ENCODE data around the gene ITIH4. TPM values are rescaled to one million over a fixed set of nuclear protein-coding genes. Genes with fewer than 3 reads are reported as not detected.
A peak's percentile ranks its signal among the peaks of the same experiment; 100 is the strongest.

ITIH4 gene
- total and polyA plus RNA-seq, 4 donors: 4.5 to 33.8 (median 12.0) TPM

GRCh38 chr3:52871761-52872160 lies 41.3 kb upstream of the ITIH4 start:
- Histone ChIP-seq H3K9ac (ENCODE audit: insufficient read depth in 1 of 2, low read length in 2 of 2) (no peak overlapping the region), H3K27ac (ENCODE audit: low read depth in 1 of 2, low read length in 1 of 2) (no peak overlapping the region), H3K9me3 (ENCODE audit: control insufficient read depth in 4 of 4, insufficient read depth in 3 of 4, low read length in 3 of 4) (no peaks in the 10 kb centered on the region), H3K4me1 (ENCODE audit: control insufficient read depth in 5 of 5, insufficient read depth in 5 of 5, low read length in 5 of 5) (peaks cover 0 to 2% (median 0%) of the 10 kb centered on the region in 5 donors), H3K27me3 (ENCODE audit: control insufficient read depth in 3 of 3, insufficient read depth in 3 of 3, low read length in 2 of 3) (no peaks in the 10 kb centered on the region), H3K36me3 (ENCODE audit: control insufficient read depth in 4 of 4, insufficient read depth in 4 of 4, low read length in 4 of 4) (peaks cover 0 to 2% (median 0%) of the 10 kb centered on the region in 4 donors), H3K4me3 (no peak overlapping the region)
- WGBS, 2 donors: 74 to 77% methylated on average over 9 of the region's 9 CpGs
- ATAC-seq (ENCODE audit: insufficient read depth, low FRiP score): no peak
- DNase-seq: no peak
- TF ChIP-seq CTCF (IDR thresholded peaks at IDR 0.05; ENCODE audit: control extremely low read depth, extremely low read depth): no peak

- 97 to 98% methylated on average over 10 of the region's 10 CpGs for WGBS, 2 donors
- no peak overlapping the region for H3K27ac ChIP-seq (ENCODE audit: low read depth in 1 of 2, low read length in 1 of 2)
- H3K4me3 ChIP-seq: no peak overlapping the region
- H3K27me3 ChIP-seq (ENCODE audit: control insufficient read depth in 3 of 3, insufficient read depth in 3 of 3, low read length in 2 of 3): no peaks in the 10 kb centered on the region
- ATAC-seq (ENCODE audit: insufficient read depth, low FRiP score): no peak
- no peak for DNase-seq
- no peaks in the 10 kb centered on the region for H3K4me1 ChIP-seq (ENCODE audit: control insufficient read depth in 5 of 5, insufficient read depth in 5 of 5, low read length in 5 of 5)
- TF ChIP-seq CTCF (IDR thresholded peaks at IDR 0.05; ENCODE audit: control extremely low read depth, extremely low read depth): no peak
- H3K9me3 ChIP-seq (ENCODE audit: control insufficient read depth in 4 of 4, insufficient read depth in 3 of 4, low read length in 3 of 4): no peaks in the 10 kb centered on the region
- no peak overlapping the region for H3K9ac ChIP-seq (ENCODE audit: insufficient read depth in 1 of 2, low read length in 2 of 2)
- peaks cover 0 to 2% (median 0%) of the 10 kb centered on the region in 4 donors for H3K36me3 ChIP-seq (ENCODE audit: control insufficient read depth in 4 of 4, insufficient read depth in 4 of 4, low read length in 4 of 4)
Observed at GRCh38 chr3:52870471-52870870, 40.0 kb upstream of the ITIH4 start.

- Histone ChIP-seq H3K36me3 (ENCODE audit: control insufficient read depth in 4 of 4, insufficient read depth in 4 of 4, low read length in 4 of 4) (peaks cover 0 to 2% (median 0%) of the 10 kb centered on the region in 4 donors), H3K9ac (ENCODE audit: insufficient read depth in 1 of 2, low read length in 2 of 2) (no peak overlapping the region), H3K27me3 (ENCODE audit: control insufficient read depth in 3 of 3, insufficient read depth in 3 of 3, low read length in 2 of 3) (no peaks in the 10 kb centered on the region), H3K27ac (ENCODE audit: low read depth in 1 of 2, low read length in 1 of 2) (peak overlapping the region in 1 of 2 donors; percentile 5), H3K9me3 (ENCODE audit: control insufficient read depth in 4 of 4, insufficient read depth in 3 of 4, low read length in 3 of 4) (peaks cover 0 to 2% (median 0%) of the 10 kb centered on the region in 4 donors), H3K4me3 (no peak overlapping the region), H3K4me1 (ENCODE audit: control insufficient read depth in 5 of 5, insufficient read depth in 5 of 5, low read length in 5 of 5) (no peaks in the 10 kb centered on the region)
- ATAC-seq (ENCODE audit: insufficient read depth, low FRiP score) (peak; percentile 72), DNase-seq (no peak)
- TF ChIP-seq CTCF (IDR thresholded peaks at IDR 0.05; ENCODE audit: control extremely low read depth, extremely low read depth): no peak
- 86 to 93% methylated on average over 12 of the region's 12 CpGs for WGBS, 2 donors
Observed at GRCh38 chr3:52866427-52866826, 36.0 kb upstream of the ITIH4 start.

GRCh38 chr3:52865994-52866393 lies 35.5 kb upstream of the ITIH4 start:
- 82 to 89% methylated on average over 13 of the region's 13 CpGs for WGBS, 2 donors
- Histone ChIP-seq H3K27me3 (ENCODE audit: control insufficient read depth in 3 of 3, insufficient read depth in 3 of 3, low read length in 2 of 3) (no peaks in the 10 kb centered on the region), H3K4me3 (no peak overlapping the region), H3K36me3 (ENCODE audit: control insufficient read depth in 4 of 4, insufficient read depth in 4 of 4, low read length in 4 of 4) (peaks cover 0 to 2% (median 0%) of the 10 kb centered on the region in 4 donors), H3K4me1 (ENCODE audit: control insufficient read depth in 5 of 5, insufficient read depth in 5 of 5, low read length in 5 of 5) (no peaks in the 10 kb centered on the region), H3K9me3 (ENCODE audit: control insufficient read depth in 4 of 4, insufficient read depth in 3 of 4, low read length in 3 of 4) (peaks cover 0 to 2% (median 0%) of the 10 kb centered on the region in 4 donors), H3K9ac (ENCODE audit: insufficient read depth in 1 of 2, low read length in 2 of 2) (no peak overlapping the region), H3K27ac (ENCODE audit: low read depth in 1 of 2, low read length in 1 of 2) (peak overlapping the region in 1 of 2 donors; percentile 5)
- TF ChIP-seq CTCF (IDR thresholded peaks at IDR 0.05; ENCODE audit: control extremely low read depth, extremely low read depth): no peak
- no peak for DNase-seq
- ATAC-seq (ENCODE audit: insufficient read depth, low FRiP score): no peak

All from lung (tissue), 12 donors.